ENCODE measurements around the gene BRINP2.

The BRINP2 gene

GRCh38 chr1:177227978-177228692, 57.4 kb downstream of the BRINP2 start:
- no peak for DNase-seq

- DNase-seq, result no peak
These were observed 57.9 kb downstream of the BRINP2 start for GRCh38 chr1:177228693-177229065.

- DNase-seq, result no peak
These were observed 59.0 kb downstream of the BRINP2 start for GRCh38 chr1:177229781-177230180.

- DNase-seq, result no peak
These were observed 59.7 kb downstream of the BRINP2 start for GRCh38 chr1:177230228-177231016.

GRCh38 chr1:177235350-177235749, 64.6 kb downstream of the BRINP2 start:
- no peak for DNase-seq

- DNase-seq, result no peak
These were observed 66.2 kb downstream of the BRINP2 start for GRCh38 chr1:177236962-177237361.

GRCh38 chr1:177238967-177239366, 68.2 kb downstream of the BRINP2 start:
- DNase-seq, result no peak

GRCh38 chr1:177239792-177240191, 69.0 kb downstream of the BRINP2 start:
- no peak for DNase-seq

- no peak for DNase-seq
These were observed 73.0 kb downstream of the BRINP2 start for GRCh38 chr1:177243773-177244172.

- no peak for DNase-seq
These were observed 76.2 kb downstream of the BRINP2 start for GRCh38 chr1:177246710-177247580.

- DNase-seq, result no peak
These were observed 76.9 kb downstream of the BRINP2 start for GRCh38 chr1:177247623-177248176.

GRCh38 chr1:177248258-177248657, 77.5 kb downstream of the BRINP2 start:
- no peak for DNase-seq

GRCh38 chr1:177249231-177249630, 78.5 kb downstream of the BRINP2 start:
- DNase-seq, result no peak

- no peak for DNase-seq
These were observed 82.1 kb downstream of the BRINP2 start for GRCh38 chr1:177252877-177253276.

GRCh38 chr1:177255411-177255810, 84.7 kb downstream of the BRINP2 start:
- DNase-seq, result no peak

GRCh38 chr1:177256153-177257075, 85.7 kb downstream of the BRINP2 start:
- DNase-seq, result peak; percentile 92

GRCh38 chr1:177257128-177257527, 86.4 kb downstream of the BRINP2 start:
- no peak for DNase-seq

- no peak for DNase-seq
These were observed 86.8 kb downstream of the BRINP2 start for GRCh38 chr1:177257576-177257975.

GRCh38 chr1:177270863-177271262, 100.1 kb downstream of the BRINP2 start:
- no peak for DNase-seq

GRCh38 chr1:177273141-177273540, 102.4 kb downstream of the BRINP2 start:
- DNase-seq, result no peak

- no peak for DNase-seq
These were observed 104.0 kb downstream of the BRINP2 start for GRCh38 chr1:177274687-177275211.

- no peak for DNase-seq
These were observed 105.0 kb downstream of the BRINP2 start for GRCh38 chr1:177275736-177276135.

Data from MV-4-11 (cell line).